ENCODE results near the gene FAHD2B.
"Not testable (repeated sequence)": the region's sequence is repeated elsewhere in the genome, so short reads cannot be mapped to it uniquely, and the experiment has no call there.

- TF ChIP-seq CTCF (conservative IDR thresholded peaks at IDR 0.05 in 1 of 2, IDR thresholded peaks at IDR 0.05 in 1 of 2; ENCODE audit: low read depth in 1 of 2, low read length in 2 of 2); EZH2 (IDR thresholded peaks at IDR 0.05; ENCODE audit: low read length, missing control alignments): not testable (repeated sequence)
Measured at GRCh38 chr2:97098786-97099372, 4.2 kb upstream of the FAHD2B start.

Measured in fibroblast of lung (primary cell).